ENCODE measurements around the gene P4HA1.

P4HA1 gene

GRCh38 chr10:73093922-73094850, 2.5 kb downstream of the P4HA1 start:
- DNase-seq, result peak; percentile 10

- DNase-seq, result no peak
Observed at GRCh38 chr10:73092830-73093229, 3.8 kb downstream of the P4HA1 start.

GRCh38 chr10:73088304-73088703, 8.4 kb downstream of the P4HA1 start:
- no peak for DNase-seq

GRCh38 chr10:73086816-73087215, 9.8 kb downstream of the P4HA1 start:
- no peak for DNase-seq

- no peak for DNase-seq
Observed at GRCh38 chr10:73084209-73084608, 12.5 kb downstream of the P4HA1 start.

- peak; percentile 10 for DNase-seq
Observed at GRCh38 chr10:73083221-73083620, 13.4 kb downstream of the P4HA1 start.

- no peak for DNase-seq
Observed at GRCh38 chr10:73079779-73080541, 16.7 kb downstream of the P4HA1 start.

- DNase-seq, result peak; percentile 84
Observed at GRCh38 chr10:73076360-73077183, 20.1 kb downstream of the P4HA1 start.

- no peak for DNase-seq
Observed at GRCh38 chr10:73075829-73076228, 20.8 kb downstream of the P4HA1 start.

- no peak for DNase-seq
Observed at GRCh38 chr10:73073627-73074026, 23.0 kb downstream of the P4HA1 start.

- peak; percentile 9 for DNase-seq
Observed at GRCh38 chr10:73065441-73065840, 31.2 kb downstream of the P4HA1 start.

GRCh38 chr10:73061743-73062142, 34.9 kb downstream of the P4HA1 start:
- no peak for DNase-seq

GRCh38 chr10:73060738-73061635, 35.7 kb downstream of the P4HA1 start:
- peak; percentile 21 for DNase-seq

GRCh38 chr10:73060173-73060572, 36.5 kb downstream of the P4HA1 start:
- no peak for DNase-seq

GRCh38 chr10:73058057-73058591, 38.5 kb downstream of the P4HA1 start:
- no peak for DNase-seq

- DNase-seq, result no peak
Observed at GRCh38 chr10:73054286-73054685, 42.4 kb downstream of the P4HA1 start.

GRCh38 chr10:73053275-73053674, 43.4 kb downstream of the P4HA1 start:
- no peak for DNase-seq

GRCh38 chr10:73044378-73045285, 52.0 kb downstream of the P4HA1 start:
- peak; percentile 72 for DNase-seq

GRCh38 chr10:73043766-73044377, 52.8 kb downstream of the P4HA1 start:
- no peak for DNase-seq

GRCh38 chr10:73043319-73043718, 53.3 kb downstream of the P4HA1 start:
- DNase-seq, result no peak
